Activated CD8-positive, alpha-beta memory T cell treated with anti-CD3 and anti-CD28 coated beads for 4 hours (primary cell): Measurements from ENCODE around the gene C2CD4C.
"Not testable (repeated sequence)": the region's sequence is repeated elsewhere in the genome, so short reads cannot be mapped to it uniquely, and the experiment has no call there.

Source experiments
- DNase-seq, 2 donors: peaks; one replicate each; pipeline ENCODE4 v3.0.0-alpha.2; 2020; ENCODE audit warnings: low read depth in 2 of 2

C2CD4C gene

DNA sequence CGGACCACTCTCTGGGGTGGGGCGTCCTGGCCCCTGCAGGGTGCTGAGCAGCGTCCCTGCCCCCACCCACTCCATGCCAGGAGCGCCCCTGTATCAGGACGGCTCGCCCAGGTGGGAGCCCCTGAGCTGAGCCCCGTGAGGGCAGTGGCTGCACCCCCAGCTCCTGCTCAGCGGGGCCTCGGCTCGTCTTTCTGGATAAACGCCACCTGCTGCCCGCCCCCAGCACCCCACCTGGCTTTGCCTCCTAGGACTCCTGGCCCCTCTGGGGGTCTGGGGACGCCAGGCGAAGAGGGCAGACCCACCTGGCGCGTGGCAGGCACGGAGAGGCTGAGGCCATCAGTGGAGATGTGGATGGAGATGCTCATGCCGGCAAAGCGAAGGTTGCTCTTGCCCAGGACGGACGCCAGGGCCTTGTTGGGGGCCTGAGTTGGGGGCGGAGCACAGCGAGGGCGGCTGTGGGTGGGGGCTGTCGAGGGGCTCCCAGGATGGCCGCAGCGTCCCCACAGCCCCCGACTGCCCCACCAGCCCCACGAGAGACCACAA, 29.5 kb upstream of the C2CD4C start:
- DNase-seq, result no peak

DNA sequence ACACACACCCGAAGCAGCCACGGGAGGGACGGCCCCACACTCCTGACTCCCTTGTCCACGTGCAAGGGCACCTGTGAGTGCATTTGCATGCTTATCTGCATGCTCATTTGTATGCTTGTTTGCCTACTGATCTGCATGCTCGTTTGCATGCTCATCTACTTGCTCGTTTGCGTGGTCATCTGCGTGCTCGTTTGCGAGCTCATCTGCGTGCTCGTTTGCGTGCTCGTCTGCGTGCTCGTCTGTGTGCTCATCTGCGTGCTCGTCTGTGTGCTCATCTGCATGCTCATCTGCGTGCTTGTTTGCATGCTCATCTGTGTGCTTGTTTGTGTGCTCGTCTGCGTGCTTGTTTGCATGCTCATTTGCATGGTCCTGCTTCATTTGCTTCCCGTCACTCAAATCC, 28.1 kb upstream of the C2CD4C start:
- no peak for DNase-seq

DNA sequence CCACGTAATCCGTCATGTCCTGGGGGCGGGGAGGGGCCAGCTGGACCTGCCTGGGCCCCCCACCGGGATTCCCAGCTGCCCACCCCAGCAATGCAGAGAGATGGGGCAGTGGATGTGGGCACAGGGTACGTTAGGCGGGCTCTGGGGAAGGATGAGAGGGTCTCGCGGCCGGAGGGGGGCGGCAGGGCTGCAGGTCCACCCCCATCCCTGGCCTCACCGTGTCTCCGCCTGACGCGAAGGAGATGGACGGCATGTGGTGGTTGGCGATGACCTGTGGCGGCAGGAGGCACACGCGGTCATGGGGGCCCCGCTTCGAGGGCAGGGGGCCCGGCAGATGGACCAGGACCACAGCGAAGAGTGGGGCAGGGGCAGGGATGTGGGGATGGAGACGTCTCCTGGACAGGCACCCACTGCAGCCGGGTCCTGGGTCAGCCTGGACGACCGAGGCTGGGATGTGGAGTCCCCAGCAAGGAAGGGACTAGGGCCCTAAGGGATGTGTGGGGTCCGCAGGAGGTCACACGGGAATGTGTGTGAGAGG, 27.5 kb upstream of the C2CD4C start:
- DNase-seq, result no peak

DNA sequence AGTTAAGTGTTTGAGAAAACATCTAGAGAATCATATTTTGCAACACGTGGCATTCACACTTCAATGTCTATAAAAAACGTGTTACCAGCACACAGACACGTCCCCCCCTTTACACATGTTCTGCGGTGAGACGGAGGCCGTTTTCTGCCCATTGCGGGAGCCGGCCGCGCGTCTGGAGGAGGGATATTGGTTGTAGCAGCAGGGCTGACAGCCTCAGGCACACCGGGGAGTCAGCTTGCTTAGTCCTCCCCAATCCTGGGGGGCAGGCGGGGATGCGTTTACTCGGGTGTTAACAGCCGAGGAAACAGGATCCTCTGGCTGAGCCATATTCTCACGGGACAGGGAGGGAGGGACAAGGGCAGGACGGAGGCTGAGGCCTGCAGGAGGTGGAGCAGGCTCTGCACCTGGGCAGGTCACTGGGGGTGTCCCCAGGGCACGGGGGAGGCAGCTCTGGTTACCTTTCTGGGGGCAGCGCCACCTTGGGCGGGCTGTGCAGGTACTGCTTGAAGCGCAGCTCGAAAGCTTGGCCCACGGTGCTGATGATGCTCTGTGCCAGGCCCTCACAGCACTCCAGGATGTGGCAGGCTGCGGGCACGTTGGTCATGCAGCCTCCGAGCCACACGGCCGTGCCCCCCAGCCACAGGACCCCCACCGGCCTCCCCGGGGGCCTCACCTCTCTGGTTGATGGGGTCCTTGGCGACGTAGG, 26.9 kb upstream of the C2CD4C start:
- DNase-seq, result no peak

DNA sequence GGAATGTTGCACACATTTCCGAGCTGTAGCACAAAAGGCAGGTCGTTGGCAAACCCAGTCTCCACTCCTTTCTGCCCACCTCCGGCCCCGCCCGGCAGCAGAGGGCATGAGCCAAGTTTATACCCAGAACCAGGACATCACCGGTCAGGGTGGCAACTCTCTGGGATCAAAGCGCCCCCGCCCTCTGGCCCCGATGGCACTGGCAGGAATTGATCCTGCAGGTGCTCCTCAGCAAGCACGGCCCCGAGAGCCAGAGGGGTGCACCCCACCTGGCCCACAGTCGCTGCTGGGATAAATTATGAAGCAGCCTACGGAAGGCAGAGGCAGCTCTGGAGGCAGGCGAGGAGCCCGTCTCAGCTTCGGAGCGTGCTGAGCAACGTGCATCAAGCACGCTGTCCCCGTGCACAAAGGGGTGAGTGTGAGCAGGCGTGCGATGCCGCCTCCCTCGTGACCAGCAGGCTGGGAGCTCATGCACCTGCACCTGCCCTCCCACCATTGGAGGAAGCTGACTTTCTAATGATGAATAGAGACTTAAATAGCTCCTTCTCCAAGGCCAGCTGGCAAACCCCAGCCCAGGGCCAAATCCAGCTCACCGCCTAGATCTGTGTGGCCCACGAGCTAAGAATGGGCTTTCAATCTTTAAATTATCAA, 26.2 kb upstream of the C2CD4C start:
- no peak for DNase-seq

DNA sequence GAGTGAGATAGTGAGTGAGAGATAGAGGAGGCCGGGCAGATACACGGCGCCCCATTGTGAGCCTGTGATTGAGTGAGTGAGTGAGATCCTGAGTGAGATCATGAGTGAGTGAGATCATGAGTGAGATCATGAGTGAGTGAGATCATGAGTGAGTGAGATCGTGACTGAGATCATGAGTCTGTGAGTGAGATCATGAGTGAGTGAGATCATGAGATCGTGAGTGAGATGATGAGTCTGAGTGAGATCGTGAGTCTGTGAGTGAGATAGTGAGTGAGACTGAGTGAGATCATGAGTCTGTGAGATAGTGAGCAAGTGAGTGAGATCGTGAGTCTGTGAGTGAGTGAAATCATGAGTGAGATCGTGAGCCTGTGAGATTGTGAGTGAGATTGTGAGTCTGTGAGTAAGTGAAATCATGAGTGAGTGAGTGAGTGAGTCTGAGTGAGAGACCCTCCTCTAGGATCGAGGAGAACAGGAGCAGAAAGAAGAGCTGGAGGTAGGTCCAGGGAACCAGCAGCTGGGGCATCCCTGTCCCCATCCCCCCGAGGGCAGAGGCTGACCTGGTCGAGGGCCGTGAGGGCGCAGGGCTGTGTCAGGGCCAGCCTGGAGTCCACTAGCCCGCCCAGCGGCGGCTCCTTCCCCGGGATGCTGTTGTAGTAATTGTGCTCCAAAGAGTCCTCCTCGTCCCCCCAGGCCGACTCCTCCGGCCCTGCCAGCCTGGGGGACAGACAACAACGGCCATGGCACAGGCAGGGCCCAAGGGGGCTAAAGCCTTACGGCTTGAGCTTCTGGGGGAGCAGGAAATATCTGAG, 25.4 kb upstream of the C2CD4C start:
- no peak for DNase-seq

DNA sequence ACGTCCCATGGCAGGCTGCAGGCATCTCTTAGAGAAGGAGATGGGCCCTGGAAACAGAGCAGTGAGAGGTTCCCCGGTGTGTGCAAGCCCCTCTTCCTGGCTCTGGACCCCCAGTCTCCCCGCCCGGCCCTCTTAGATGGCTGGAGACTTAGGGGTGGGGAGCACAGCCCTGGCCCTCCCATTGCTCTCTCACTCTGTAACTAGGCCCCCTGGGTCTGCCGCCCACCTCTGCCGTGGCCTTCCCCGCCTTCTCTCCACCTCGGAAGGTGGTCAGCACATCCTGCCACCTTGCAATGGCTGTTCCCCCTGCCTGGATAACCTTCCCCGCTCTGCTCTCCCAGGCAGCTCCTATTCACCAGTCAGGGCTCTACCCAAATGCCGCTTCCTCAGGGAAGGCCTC, 21.8 kb upstream of the C2CD4C start:
- DNase-seq, result no peak

DNA sequence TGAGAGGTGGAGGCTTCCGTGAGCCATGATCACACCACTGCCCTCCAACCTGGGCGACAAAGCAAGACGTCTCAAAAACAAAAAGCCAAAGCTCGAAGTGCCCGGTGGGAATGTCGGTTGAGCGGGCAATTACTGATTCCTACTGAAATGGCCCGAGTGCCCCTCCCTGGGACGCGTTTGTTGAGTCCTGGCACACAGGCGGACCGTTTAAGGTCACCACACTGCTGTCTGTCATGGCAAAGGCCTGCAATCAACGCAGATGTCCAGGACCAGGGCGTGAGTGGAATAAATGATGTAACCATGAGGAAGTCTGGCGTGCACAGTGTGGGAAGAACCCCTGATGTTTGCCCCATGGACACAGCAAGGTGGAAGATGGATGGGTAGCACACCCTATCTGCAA, 19.2 kb upstream of the C2CD4C start:
- no peak for DNase-seq

DNA sequence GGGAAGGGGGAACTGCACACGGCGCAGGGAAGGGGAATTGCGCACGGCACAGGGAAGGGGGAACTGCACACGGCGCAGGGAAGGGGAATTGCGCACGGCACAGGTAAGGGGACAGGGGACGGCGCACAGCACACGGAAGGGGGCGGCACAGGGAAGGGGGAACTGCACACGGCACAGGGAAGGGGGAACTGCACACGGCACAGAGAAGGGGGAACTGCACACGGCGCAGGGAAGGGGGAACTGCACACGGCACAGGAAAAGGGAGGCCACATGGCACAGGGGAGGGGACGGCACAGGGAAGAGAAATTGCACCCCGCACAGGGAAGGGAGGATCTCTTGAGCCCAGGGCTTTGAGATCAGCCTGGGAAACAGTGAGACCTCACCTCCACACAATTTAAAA, 18.7 kb upstream of the C2CD4C start:
- DNase-seq, result not testable (repeated sequence)

DNA sequence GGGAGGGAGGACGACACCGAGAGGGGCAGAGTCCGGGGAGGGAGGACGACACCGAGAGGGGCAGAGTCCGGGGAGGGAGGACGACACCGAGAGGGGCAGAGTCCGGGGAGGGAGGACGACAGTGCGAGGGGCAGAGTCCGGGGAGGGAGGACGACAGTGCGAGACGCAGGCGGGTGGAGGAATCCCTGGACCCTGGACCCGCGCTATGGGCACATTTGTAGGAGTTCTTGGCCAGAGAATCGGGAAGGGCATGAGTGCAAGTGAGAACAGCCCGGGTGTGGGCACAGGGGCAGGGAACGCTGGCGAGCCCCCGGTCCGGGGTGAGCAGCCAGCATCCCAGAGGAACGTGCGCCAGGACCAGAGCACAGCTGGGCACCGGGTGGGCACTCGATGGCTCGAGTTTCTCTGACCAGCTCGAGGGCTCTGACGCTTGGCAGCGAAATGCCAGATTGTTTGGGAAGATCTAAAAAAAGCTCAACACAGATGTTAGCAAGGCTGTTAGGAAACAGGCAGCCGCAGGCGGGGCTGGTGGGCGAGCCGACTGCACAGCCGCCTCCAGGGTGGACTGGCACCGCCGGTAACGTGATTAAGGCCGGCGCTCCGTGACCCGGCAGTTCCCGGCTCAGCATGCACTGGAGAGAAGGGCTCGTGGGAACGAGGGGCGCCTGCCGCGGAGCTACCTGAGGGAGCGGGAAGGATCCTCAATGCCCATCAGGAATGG, 17.9 kb upstream of the C2CD4C start:
- DNase-seq, result no peak

DNA sequence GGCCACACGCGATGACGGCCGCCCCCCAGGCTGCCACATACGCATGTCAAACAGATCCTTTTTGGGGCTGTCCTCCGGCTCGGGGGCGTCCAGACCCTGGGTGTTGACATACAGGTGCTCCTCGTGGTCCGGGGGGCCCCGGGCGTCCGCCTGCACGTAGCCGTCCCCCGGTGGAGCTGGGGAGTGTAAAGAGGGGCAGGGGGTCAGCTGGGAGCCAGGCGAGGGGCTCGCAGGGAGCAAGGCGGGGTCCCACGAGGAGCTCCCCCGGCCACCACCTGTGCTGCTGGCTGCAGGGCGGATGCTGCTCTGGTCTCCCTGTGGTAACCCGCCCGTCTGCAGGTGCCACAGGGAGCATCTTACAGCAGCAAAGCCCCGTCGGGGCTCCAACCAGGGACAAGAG, 16.1 kb upstream of the C2CD4C start:
- no peak for DNase-seq

DNA sequence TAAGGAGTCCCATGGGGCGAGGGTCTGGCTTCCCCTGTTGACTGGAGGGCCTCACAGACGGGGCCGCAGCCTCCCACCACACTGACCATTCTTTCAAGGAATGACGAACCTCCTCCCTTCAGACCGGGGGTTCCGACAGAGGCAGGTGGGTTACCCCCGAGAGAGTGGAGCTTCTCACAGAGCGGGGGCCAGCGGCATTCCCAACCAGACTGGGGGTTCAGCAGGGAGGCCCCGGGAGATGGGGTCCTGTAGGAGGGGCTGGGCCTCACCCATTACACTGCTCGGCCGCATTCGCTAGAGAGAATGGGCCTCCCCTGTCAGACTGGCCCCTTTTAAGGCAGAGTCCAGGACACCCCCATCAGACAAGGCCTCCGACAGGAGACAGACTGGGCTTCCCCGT, 15.6 kb upstream of the C2CD4C start:
- DNase-seq, result no peak

DNA sequence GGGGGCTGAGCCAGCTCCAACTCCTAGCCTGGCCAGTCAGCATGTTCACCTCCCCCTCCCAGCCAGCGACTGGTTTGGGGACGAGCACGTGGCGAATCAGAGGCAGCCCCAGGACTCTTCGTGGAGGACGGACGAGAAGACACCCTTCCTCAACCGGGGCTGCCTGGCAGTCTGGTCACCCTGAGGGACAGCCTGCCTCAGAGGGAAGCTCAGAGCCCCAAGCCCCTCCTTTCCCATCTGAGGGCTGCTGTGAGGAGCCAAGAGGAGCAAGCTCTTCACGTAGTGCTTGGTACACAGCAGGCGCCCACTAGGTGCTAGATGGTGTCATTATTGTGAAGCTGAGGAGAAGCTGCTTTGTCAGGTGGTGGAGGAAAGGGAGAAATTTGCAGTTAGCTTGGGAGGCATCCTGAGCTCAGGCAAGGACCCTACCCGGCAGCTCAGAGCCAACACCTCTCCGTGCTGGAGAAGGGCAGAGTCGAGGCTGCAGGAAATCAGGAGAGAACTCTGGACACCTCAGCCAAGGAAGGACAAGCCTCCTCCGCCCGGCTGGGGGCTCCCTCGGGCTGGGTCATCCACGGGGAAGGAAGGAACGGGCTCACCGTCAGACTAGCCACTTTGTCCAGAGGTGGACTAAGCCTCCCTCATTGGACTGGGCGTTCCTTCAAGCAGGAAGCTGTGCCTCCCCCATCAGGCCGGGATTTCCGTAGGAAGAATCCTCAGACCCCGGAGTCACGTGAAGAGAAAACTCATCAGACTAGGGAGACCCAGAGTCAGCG, 14.9 kb upstream of the C2CD4C start:
- no peak for DNase-seq

DNA sequence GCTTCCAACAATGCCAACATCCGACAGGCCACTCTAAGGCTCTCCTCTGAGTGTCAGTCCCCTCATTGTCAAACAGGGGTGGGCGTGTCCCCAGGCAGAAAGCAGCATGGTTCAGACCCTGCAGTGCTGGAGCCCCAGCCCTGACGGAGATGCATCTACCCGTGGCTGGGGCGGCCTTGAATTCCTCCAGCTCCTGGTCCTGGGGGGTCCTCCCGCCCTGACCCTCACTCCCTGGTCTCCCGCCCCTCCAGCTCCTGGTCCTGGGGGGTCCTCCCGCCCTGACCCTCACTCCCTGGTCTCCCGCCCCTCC, 13.9 kb upstream of the C2CD4C start:
- DNase-seq, result not testable (repeated sequence)

DNA sequence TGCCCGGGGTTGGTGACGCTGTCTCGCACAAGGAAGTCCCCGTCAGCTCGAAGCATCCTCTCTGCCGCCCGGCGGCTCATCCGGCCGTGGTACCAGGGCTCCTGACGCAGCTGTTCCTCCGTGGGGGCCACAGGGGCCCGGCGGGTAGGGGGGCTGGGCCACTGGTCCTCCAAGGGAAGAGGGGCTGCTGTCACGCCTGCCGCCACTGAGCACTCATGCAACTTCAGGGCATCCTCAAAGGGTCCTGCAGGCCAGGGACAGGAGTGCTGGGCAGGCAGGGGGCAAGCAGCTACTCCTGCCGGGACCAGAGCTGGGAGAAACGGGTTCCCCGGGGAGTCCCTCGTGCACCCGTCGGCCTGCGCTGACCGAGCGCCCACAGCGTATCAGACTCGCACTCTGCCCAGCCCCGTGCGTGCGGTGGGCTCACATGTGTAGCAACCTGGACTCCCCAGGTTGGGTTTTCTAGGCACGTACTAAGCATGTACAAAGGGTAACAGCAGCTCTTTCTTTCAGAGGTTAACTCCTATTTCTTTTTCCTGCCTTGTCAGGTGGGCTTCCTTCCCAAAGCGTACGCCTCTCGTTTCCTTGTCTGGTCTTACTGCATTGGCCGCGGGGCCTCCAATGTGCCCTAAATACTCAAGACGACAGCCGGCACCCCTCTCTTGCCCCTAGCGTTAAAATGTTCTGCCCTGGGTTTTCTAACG, 13.4 kb upstream of the C2CD4C start:
- DNase-seq, result no peak

DNA sequence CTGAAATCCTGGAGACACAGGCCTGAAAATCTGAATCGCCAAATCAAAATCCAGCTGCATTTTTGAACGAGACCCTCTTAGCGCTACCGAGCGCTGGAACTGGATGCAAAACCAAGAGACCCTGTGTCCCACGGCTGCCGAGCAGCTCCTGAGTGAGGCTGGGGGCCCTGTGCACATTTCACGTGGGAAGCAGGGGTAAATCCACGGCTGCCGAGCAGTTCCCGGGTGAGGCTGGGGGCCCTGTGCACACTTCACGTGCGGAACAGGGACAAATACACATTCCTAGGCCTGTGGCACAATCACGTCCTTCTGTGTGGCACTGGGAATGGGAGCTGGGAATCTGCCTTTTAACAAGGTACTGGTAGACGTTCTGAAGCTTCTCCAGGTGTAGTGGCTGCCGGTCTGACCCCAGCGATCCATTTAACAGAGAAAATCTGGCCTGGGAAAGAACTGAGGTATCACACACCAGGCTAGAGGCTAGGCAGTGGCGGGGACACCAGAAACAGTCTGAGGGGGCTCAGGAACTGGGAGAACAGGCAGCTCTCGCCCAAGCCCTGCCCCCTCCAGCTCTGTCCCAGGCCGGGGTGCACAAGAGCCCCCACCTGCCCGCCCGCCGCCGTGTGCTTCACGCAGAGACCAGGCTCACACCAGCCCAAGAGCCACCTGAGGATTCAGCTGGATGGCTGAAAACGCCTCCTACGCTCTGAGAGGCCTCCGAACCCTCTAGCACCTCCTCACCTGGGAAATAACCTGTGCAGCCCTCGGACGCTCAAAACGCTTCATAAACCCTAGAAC, 11.0 kb upstream of the C2CD4C start:
- DNase-seq, result no peak

DNA sequence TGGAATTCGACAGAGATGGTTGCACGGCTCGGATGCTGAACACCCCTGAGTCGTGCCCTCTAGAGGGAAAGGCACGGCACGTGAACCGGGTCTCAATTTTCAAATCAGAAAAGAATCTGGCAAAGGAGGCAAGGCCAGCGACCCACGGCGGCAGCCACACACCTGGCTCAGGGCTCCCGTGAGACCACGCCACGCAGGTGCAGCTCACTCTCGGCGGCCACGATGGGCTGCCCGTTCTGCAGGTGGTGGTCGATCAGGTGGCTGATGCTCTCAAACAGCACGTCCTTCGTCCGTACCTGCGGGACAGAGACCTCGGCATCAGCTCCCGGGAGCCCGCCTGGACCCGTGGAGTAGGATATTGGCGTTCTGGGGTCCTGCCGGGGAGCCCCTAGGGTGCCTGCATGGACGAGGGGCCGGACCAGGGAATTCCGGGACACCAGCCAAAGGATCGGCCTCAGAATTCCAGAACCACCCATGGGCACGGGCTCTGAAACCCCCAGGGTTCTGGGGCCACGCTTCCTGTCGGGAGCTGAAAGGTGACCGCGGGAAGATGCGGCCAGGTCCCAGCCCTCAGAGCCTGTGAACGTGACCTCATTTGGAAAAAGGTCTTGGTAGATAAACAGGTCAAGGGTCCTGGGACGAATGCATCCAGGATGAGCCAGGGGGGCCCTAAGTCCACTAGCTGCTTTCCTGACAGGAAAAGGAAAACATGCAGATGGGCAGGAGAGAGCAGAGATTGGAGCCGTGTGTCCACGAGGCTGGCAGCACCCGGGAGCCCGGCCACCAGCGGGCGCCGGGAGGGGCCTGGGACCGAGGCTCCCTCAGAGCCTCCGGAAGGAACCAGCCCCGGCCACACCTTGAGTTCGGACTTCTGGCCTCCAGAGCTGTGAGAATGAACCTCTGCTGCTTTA, 10.1 kb upstream of the C2CD4C start:
- no peak for DNase-seq

DNA sequence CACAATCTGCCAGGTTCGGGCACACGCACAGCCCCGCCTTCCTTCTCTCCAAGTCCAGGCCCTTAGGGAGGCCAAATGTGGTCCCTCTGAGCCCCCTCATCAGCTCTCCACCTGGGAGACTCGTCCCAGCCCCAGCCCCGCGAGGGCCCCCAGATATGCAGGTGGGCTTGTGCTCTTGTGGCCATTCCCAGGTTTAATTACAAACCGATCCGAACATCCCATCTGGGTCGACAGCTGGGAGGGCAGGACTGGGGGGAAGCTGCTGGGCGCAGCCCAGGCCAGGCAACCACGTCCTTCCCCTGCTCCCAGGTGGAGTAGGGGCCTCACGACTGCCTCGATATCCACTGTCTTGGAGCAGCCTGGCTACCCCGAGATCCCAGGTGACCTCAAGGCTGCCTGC, 7.5 kb upstream of the C2CD4C start:
- DNase-seq, result no peak

DNA sequence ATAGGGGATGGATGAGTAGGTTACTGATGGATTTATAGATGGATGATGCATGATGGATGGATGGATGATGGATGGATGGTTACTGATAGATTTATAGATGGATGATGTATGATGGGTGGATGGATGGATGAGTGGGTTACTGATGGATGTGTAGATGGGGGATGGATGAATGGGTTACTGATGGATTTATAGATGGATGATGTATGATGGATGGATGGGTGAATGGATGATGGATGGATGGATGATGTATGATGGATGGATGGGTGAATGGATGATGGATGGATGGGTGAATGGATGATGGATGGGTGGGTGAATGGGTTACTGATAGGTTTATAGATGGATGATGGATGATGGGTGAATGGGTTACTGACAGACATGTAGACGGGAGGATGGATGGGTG, 6.3 kb upstream of the C2CD4C start:
- no peak for DNase-seq
